ENCODE measurements around the gene NAT10.

Gene NAT10

DNA sequence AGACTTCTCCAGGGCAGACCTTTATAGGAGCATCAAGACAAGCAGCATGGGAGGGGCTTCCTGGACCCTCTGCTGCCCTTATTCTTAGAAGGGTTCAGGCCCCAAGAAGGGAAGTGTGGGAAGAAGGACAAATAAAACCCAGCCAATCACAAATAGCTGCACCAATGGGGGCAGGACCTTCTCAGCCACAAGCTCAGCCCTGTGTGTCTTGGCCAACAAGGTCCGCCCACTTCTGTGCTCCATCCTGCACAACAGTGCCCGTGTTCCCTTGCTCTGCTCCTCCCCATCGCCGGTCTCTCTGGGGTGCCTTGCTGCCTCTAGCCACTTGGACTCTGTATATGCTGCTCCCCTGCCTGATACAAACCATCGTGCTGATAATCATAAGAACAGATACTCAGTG lies 86.1 kb downstream of the NAT10 start:
- no peak for DNase-seq

DNA sequence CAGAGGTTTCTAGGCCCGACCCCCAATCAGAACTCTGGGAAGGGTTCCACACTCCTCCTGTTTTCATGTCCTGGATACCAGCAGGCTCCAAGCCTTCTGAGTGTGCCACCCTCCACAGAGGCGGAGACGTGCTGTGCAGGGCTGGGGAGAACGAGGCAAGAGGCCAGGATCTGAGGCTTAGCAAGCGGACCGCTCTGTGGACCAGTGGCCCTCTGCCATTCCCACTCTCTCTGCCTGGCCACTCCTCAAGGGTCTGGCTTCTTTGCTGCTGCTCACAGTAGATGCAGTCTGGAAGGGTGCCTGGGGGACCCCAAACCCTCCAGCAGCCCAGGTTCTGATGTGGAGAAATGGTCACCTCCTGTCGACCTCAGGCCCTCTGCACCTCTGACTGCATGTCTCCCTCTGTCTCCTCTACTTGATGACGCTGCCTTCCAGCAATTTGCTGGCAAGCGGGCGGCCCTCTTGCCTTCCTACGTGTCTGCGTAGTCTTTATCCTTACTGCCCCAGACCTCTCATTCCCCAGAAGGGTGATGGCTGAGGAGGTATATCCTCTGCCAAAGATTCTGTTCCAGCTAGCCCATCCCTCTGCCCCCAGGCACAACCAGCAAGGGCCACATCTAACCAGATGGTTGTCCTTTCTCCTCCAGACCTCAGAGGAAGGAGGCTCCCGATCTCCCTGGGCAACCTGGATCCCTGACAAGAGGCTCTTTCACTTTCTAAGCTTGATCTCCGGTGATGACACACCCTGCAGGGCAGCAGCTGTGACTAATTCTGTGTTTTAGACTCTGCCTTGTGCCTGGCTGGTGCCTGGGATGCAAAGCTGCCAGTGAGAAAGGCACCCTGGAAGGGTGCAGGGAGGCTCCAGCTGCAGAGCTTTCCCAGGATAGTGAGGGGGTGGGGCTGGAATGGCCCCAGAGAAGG lies 87.3 kb downstream of the NAT10 start:
- no peak for DNase-seq

DNA sequence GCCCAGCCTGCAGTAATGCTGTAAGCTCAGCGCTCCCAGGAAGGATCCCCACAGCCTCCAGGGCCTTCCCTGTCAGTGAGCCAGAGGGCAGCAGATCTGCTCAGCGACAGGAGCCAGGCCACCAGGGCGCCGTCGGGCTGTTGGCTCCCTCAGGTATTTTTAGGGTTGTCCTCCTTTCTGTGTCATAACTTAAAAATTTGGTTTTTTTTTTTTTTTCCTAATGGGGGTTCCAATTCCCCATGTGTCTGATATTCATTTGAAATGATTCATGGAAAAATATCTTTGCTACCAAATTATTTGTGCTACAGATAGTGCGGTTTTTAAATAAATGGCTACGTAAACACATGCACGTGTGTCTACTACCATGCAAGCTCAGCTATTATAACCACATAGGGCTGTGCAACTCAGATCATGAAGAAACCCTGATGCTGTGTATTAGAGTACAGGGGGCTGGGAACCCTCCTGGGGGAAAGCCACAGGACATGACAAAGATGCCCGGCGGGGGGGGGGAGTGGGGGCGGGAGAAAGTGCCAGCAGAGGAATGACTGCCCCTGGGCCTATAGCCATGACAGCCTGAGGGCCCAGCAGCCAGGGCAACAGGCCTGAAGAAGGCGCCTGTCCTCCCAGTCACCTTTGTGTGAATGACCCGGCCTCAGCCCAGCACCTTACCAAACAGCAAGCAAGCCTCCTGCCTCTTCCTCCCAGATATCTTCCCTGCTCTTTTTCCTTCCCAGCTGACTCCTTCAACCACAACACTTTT lies 89.3 kb downstream of the NAT10 start:
- DNase-seq, result no peak
